ENCODE results near the gene ARFRP1.

DNA sequence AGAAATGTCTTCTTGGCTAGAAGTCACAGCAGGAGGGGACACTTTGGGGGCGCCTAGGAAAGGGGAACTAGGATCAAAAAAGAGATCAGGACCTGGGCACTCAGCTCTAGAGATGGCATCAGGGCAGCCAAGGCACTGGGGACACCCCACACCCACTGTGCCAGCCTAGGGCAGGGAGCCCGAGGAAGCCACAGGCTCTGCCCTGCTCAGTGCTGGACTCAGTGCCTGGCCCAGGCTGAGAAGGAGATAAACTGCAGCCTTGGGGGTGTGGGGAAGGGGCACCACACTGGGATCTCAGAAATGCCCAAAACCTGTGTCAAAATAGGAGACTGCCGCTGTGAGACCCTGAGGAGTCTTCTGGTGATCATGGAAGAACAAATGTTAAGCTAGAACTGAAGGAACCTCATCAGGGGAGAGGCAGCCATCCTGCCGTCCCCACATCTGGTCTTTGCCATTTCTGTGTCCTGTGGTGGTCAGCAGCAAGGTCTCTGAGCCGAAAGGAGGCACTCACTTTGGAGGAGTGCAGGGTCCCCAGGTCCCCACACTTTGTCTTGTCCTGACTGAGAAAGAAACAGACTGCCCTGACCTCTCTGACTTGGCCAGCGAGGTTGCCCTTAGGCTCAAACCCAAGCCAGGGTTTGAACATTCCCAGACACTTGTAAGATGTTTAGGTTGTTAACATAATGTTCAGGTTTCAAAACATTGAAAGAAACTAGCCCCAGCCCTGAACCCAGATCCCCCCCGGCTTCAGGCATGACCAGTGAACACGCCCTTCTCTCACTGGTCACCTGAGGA lies 2.3 kb downstream of the ARFRP1 start:
- TF ChIP-seq, protein P1, sequence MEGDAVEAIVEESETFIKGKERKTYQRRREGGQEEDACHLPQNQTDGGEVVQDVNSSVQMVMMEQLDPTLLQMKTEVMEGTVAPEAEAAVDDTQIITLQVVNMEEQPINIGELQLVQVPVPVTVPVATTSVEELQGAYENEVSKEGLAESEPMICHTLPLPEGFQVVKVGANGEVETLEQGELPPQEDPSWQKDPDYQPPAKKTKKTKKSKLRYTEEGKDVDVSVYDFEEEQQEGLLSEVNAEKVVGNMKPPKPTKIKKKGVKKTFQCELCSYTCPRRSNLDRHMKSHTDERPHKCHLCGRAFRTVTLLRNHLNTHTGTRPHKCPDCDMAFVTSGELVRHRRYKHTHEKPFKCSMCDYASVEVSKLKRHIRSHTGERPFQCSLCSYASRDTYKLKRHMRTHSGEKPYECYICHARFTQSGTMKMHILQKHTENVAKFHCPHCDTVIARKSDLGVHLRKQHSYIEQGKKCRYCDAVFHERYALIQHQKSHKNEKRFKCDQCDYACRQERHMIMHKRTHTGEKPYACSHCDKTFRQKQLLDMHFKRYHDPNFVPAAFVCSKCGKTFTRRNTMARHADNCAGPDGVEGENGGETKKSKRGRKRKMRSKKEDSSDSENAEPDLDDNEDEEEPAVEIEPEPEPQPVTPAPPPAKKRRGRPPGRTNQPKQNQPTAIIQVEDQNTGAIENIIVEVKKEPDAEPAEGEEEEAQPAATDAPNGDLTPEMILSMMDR (conservative IDR thresholded peaks at IDR 0.05; ENCODE audit: low read depth, low read length) = no peak
- TF ChIP-seq EZH2 (IDR thresholded peaks at IDR 0.05; ENCODE audit: low read length, unreplicated experiment) = no peak

Data from PC-3 (cell line).